Stimulated activated CD8-positive, alpha-beta memory T cell treated with anti-CD3 and anti-CD28 coated beads, Interleukin-4, amount 100 ng/mL, for 24 hours (primary cell): ENCODE data around the gene ANGPTL4.
"Not testable (repeated sequence)": the region's sequence is repeated elsewhere in the genome, so short reads cannot be mapped to it uniquely, and the experiment has no call there.

ENCODE experiments used
- DNase-seq: peaks from one replicate; pipeline ENCODE4 v3.0.0-alpha.2; 2020; ENCODE audit warnings: low read depth

ANGPTL4 gene

GRCh38 chr19:8334458-8335342, 29.3 kb upstream of the ANGPTL4 start:
- no peak for DNase-seq

- DNase-seq, result no peak
Measured at GRCh38 chr19:8335343-8336071, 28.4 kb upstream of the ANGPTL4 start.

GRCh38 chr19:8336072-8336569, 27.8 kb upstream of the ANGPTL4 start:
- no peak for DNase-seq

GRCh38 chr19:8336660-8337059, 27.3 kb upstream of the ANGPTL4 start:
- no peak for DNase-seq

- no peak for DNase-seq
Measured at GRCh38 chr19:8337728-8338127, 26.2 kb upstream of the ANGPTL4 start.

GRCh38 chr19:8338835-8339234, 25.1 kb upstream of the ANGPTL4 start:
- no peak for DNase-seq

- DNase-seq, result no peak
Measured at GRCh38 chr19:8340341-8341096, 23.4 kb upstream of the ANGPTL4 start.

GRCh38 chr19:8341504-8341903, 22.5 kb upstream of the ANGPTL4 start:
- not testable (repeated sequence) for DNase-seq

- DNase-seq, result no peak
Measured at GRCh38 chr19:8342316-8342683, 21.7 kb upstream of the ANGPTL4 start.

GRCh38 chr19:8342684-8343482, 21.1 kb upstream of the ANGPTL4 start, which contains the start of gene KANK3:
KANK3 (minus strand) TSS chr19:8343262; CDS start chr19:8337828, 5,434 bp downstream.
- peak; percentile 94 for DNase-seq

- no peak for DNase-seq
Measured at GRCh38 chr19:8343483-8343844, 20.5 kb upstream of the ANGPTL4 start.

GRCh38 chr19:8349629-8350372, 14.2 kb upstream of the ANGPTL4 start:
- not testable (repeated sequence) for DNase-seq

GRCh38 chr19:8352134-8352827, 11.7 kb upstream of the ANGPTL4 start:
- DNase-seq, result no peak

- DNase-seq, result not testable (repeated sequence)
Measured at GRCh38 chr19:8352845-8353244, 11.1 kb upstream of the ANGPTL4 start.

GRCh38 chr19:8355631-8356402, 8.1 kb upstream of the ANGPTL4 start:
- no peak for DNase-seq

GRCh38 chr19:8357007-8357521, 6.9 kb upstream of the ANGPTL4 start:
- no peak for DNase-seq

- DNase-seq, result no peak
Measured at GRCh38 chr19:8358948-8359347, 5.0 kb upstream of the ANGPTL4 start.

GRCh38 chr19:8360196-8360595, 3.8 kb upstream of the ANGPTL4 start:
- DNase-seq, result no peak
